ENCODE data around the gene ARHGEF28.

The ARHGEF28 gene

GRCh38 chr5:73909474-73909873 is 283.5 kb downstream of the ARHGEF28 start:
- Histone ChIP-seq H3K4me3 (replicated peaks; ENCODE audit: insufficient read depth, low read length) (no peak overlapping the region), H3K27me3 (ENCODE audit: insufficient read depth, poor library complexity, severe bottlenecking) (no peaks in the 10 kb centered on the region), H3K27ac (replicated peaks) (no peak overlapping the region)
- TF ChIP-seq REST (IDR thresholded peaks at IDR 0.05; ENCODE audit: insufficient replicate concordance, low read depth): no peak
- no peak for TF ChIP-seq SPI1 (IDR thresholded peaks at IDR 0.05; ENCODE audit: borderline replicate concordance, low read depth)
- no peak for TF ChIP-seq POLR2AphosphoS5 (IDR thresholded peaks at IDR 0.05; ENCODE audit: low read depth)
- TF ChIP-seq CTCF (IDR thresholded peaks at IDR 0.05; ENCODE audit: insufficient read depth, low read length): no peak
- no peak for TF ChIP-seq GABPA (IDR thresholded peaks at IDR 0.05; ENCODE audit: low read depth)
- DNase-seq (ENCODE audit: low read depth in 1 of 2, low spot score in 1 of 2): no peak

GRCh38 chr5:73911761-73912393 is 285.9 kb downstream of the ARHGEF28 start:
- Histone ChIP-seq H3K27ac (replicated peaks) (no peak overlapping the region), H3K27me3 (ENCODE audit: insufficient read depth, poor library complexity, severe bottlenecking) (no peaks in the 10 kb centered on the region), H3K4me3 (replicated peaks; ENCODE audit: insufficient read depth, low read length) (no peak overlapping the region)
- TF ChIP-seq POLR2AphosphoS5 (IDR thresholded peaks at IDR 0.05; ENCODE audit: low read depth): no peak
- no peak for TF ChIP-seq GABPA (IDR thresholded peaks at IDR 0.05; ENCODE audit: low read depth)
- TF ChIP-seq CTCF (IDR thresholded peaks at IDR 0.05; ENCODE audit: insufficient read depth, low read length): no peak
- no peak for TF ChIP-seq SPI1 (IDR thresholded peaks at IDR 0.05; ENCODE audit: borderline replicate concordance, low read depth)
- no peak for TF ChIP-seq REST (IDR thresholded peaks at IDR 0.05; ENCODE audit: insufficient replicate concordance, low read depth)
- no peak for DNase-seq (ENCODE audit: low read depth in 1 of 2, low spot score in 1 of 2)

- no peaks in the 10 kb centered on the region for H3K27me3 ChIP-seq (ENCODE audit: insufficient read depth, poor library complexity, severe bottlenecking)
- no peak overlapping the region for H3K4me3 ChIP-seq (replicated peaks; ENCODE audit: insufficient read depth, low read length)
- no peak for DNase-seq (ENCODE audit: low read depth in 1 of 2, low spot score in 1 of 2)
- TF ChIP-seq SPI1 (IDR thresholded peaks at IDR 0.05; ENCODE audit: borderline replicate concordance, low read depth): no peak
- no peak for TF ChIP-seq CTCF (IDR thresholded peaks at IDR 0.05; ENCODE audit: insufficient read depth, low read length)
- TF ChIP-seq REST (IDR thresholded peaks at IDR 0.05; ENCODE audit: insufficient replicate concordance, low read depth): no peak
- no peak for TF ChIP-seq POLR2AphosphoS5 (IDR thresholded peaks at IDR 0.05; ENCODE audit: low read depth)
- TF ChIP-seq GABPA (IDR thresholded peaks at IDR 0.05; ENCODE audit: low read depth): no peak
- no peak overlapping the region for H3K27ac ChIP-seq (replicated peaks)
Observed at GRCh38 chr5:73912821-73913271, 286.9 kb downstream of the ARHGEF28 start.

Measured in HL-60 (cell line).